ENCODE results near the gene GATD1.
A peak's percentile ranks its signal among the peaks of the same experiment; 100 is the strongest.
"Not testable (repeated sequence)": the region's sequence is repeated elsewhere in the genome, so short reads cannot be mapped to it uniquely, and the experiment has no call there.

GATD1 gene

DNA sequence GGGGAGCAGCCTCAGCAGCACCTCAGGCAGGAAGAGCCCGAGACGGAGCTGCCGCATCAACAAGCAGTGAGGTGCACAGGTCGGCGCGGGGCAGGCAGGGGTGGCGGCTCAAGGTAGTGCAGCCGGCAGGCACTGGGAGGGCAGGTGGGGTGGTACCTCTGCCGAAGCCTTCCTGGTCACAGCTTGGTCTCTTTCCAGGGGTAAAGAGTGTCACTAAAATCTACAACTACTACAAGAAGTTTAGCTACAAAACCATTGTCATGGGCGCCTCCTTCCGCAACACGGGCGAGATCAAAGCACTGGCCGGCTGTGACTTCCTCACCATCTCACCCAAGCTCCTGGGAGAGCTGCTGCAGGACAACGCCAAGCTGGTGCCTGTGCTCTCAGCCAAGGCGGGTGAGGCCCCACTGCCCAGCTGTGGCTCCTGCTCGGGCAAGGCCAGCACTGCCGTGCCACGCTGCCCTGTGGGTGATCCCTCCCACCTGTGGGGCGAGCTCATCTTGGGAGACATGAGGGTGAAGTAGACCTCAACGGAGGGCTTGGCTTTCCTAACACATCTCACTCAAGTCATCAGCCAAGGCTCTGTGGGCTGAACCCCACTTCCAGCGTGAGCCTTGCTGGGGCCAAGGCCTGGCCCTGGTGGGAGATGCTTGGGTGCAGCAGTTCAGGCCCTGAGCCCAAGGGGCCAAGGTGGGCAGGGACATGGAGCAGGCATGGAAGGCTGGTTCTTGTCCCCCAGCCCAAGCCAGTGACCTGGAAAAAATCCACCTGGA lies 13.6 kb downstream of the GATD1 start:
- no peak for DNase-seq (ENCODE audit: low read depth)

DNA sequence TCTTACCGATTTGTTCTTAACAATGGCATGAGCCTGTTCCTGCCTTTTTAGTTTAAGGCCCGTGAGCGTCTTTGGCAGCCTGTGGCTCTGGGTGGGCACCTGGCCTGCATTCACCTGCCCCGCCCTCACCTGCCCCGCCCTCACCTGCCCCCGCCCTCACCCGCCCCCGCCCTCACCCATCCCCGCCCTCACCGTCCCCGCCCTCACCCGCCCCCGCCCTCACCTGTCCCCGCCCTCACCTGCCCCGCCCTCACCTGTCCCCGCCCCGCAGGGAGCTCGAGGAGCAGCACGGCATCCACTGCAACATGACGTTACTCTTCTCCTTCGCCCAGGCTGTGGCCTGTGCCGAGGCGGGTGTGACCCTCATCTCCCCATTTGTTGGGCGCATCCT lies 14.2 kb downstream of the GATD1 start:
- no peak for DNase-seq (ENCODE audit: low read depth)

DNA sequence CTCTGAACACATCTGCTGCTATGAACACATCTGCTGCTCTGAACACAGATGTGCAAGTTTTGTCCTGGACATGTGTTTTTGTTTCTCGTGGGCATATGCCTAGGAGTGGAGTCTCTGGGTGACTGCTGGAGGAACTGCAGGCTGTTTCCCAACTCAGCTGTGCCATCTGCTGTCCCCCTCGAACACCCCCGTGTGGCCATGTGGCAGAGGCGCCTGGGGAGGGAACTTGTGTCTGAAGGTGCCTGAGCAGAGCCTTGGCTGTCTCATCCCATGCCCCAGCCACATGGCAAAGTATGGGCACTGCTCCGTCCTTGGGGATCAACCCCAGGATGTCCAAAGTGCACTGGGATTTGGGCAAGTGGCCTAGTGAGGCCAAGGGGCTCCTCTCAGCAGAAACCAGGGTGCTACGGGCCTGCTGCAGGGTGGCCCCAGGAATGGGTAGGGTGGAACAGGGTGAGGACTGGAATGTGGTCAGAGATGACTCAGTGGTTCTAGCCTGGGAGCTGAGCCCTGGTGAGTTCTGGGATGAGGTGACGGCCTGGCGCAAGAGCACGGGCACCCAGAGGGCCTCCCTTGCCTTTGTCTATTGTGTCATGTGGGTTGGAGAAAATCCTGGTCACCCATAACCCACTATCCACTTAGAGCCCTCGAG lies 14.7 kb downstream of the GATD1 start:
- no peak for DNase-seq (ENCODE audit: low read depth)

DNA sequence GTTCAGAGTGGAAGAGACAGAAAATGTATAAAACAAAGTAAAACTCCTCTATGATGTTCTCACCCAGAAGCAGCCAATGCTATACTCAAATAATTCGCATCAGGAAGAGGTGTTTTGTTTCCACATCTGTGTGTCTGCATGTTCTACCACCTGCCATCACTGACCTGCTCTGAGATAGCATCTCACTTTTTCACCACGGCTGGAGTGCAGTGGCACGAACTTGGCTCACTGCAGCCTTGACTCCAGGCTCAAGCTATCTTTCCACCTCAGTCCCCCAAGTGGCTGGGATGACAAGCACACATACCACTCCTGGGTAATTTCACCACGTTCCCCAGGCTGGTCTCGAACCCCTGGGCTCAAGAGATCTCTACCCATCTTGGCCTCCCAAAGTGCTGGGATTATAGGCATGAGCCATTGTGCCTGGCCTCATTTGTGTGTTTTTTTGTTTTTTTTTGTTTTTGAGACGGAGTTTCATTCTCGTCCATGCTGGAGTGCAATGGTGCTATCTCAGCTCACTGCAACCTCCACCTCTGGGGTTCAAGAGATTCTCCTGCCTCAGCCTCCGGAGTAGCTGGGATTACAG lies 15.7 kb downstream of the GATD1 start:
- no peak for DNase-seq (ENCODE audit: low read depth)

DNA sequence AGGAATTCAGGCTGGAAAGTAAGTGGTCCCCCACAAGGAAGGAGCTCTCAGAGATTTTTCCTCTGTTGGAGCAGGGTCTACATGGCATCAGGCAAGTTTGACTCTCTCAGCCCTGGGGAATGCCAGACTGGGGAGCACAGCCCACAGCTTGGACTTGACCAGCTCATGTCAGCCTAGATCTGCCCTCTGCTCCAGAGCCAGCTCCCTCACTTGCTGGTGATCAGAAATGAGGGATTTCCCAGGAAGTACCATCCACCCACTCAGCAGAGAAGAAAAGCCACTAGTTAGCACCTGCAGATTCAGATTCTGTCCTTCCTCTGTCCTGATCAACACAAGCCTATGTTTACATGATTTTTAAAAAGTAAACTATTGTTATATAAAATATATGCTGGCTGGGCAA lies 17.1 kb downstream of the GATD1 start:
- DNase-seq (ENCODE audit: low read depth) = no peak

DNA sequence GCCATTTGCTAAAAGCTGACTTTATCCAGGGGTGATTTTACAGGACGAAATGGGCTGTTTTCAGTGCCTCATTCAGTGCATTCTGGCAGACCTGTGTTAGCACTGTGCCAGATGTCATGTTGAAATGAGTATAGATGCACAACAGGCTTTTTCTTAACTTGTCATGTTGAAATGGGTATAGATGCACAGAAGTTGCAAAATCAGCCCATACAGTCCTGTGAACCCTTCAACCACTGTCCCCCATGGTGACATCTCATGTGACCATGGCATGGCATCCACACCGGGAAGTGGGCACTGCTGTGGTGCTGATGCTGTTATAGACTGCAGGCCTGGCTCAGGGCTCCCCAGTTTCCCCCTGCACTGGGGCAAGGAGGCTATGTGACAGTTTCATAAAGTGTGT lies 27.6 kb downstream of the GATD1 start:
- DNase-seq (ENCODE audit: low read depth) = no peak

DNA sequence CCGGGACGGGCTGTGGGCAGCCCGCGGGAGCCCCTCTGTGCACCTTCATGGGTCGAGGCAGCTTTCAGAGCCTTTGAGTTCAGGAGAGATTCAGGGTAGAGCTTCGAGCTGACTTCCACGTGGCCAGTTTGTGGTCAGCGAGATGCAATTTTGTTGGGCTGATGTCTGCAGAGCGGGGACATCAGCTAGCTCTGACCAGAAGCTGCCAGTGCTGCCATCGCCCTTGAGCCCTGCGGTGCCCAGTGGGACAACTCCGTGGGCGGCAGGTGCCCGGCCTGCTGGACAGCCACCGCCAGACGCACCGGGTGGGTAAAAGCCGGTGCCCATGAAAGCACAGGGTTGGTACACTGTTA lies 29.3 kb downstream of the GATD1 start:
- no peak for DNase-seq (ENCODE audit: low read depth)

DNA sequence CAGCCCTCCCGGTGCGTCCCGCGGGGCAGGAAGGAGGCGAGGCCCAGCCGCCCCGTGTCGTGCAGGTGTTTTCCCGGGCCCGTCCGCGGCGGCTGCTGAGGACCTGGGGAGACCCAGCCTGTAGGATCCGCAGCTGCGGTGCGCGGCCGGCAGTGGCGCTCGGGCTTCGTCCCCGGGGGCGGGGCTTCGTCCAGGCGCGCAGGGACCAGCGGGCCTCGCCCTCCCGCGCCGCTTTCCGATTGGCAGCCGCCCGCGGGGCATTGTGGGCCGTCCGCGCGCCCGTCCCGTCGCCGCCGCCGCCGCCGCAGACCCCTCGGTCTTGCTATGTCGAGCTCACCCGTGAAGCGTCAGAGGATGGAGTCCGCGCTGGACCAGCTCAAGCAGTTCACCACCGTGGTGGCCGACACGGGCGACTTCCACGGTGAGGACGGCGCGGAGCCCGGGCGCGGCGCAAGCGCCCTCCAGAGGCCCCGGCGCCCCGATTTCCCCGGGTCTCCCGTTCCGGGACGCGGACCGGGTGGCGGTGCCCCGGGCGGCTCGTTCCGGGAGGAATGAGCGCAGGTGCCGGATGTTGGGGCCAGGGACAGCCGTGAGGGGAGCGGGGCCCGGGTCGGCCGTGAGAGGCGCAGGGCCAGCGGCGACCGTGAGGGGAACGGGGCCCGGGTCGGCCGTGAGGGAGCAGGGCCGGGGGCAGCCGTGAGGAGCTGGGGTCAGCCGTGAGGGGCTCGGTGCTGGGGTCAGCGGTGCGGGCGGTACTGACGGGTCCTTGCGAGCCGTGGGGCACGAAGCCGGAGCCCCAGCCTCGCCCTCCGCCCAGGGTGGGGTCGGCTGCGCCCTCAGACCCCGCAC lies 29.9 kb downstream of the GATD1 start, which contains the start of gene TALDO1:
TALDO1 (plus strand) TSS at position 307 of the 849 bp plus-strand sequence; CDS start at position 325, 18 bp downstream.
- peak; percentile 60 for DNase-seq (ENCODE audit: low read depth)

DNA sequence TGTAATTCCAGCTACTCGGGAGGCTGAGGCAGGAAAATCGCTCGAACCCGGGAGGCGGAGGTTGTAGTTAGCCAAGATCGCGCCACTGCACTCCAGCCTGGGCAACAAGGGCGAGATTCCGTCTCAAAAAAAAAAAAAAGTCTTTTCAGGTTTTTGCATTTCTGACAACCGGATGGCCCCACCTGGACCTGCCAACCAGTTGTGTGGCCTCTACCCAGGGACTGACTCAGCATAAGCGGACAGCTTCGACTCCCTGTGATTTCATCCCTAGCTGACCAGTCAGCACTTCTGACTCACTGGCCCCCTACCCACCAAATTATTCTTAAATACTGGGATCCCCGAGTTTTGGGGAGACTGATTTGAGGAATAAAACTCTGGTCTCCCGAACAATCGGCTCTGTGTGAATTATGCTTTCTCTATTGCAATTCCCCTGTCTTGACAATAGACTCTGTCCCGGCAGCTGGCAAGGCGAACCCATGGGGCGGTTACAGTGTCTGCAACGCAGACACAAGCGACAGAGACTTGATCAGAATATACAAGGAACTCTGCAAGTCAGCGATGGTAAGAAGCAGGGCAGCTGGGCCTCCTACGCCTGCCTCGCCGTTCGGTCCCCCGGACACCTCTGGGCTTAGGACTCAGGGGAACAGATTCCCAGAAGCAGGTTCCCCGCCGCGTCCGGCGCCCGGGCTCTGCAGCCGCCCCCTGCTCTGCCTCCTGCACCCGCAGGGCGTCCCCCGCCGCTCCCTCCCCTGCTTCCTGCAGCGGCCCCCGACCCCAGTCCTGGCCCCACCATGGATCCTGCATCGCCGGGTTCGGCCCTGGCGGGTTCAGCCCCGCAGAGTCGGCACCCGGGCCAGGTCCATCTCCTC lies 30.8 kb downstream of the GATD1 start:
- DNase-seq (ENCODE audit: low read depth) = no peak

DNA sequence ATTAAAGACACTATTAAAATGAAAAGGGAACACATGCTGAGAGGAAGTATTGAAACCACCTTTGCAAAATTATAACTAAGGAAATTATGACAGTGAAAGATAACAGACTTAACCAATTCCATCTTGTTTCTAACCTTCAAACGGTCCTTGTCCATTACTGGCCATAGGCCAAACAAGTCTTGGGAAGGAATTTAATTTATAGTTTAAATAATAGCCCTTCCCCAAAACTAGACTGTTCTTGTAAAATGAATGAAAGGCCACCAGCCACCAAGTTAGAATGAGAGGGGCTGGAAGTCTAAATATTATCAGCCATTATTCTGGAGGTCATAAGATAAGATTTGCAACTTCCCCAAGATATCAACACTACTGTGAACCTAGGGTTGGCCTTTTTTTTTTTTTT lies 31.9 kb downstream of the GATD1 start:
- no peak for DNase-seq (ENCODE audit: low read depth)

DNA sequence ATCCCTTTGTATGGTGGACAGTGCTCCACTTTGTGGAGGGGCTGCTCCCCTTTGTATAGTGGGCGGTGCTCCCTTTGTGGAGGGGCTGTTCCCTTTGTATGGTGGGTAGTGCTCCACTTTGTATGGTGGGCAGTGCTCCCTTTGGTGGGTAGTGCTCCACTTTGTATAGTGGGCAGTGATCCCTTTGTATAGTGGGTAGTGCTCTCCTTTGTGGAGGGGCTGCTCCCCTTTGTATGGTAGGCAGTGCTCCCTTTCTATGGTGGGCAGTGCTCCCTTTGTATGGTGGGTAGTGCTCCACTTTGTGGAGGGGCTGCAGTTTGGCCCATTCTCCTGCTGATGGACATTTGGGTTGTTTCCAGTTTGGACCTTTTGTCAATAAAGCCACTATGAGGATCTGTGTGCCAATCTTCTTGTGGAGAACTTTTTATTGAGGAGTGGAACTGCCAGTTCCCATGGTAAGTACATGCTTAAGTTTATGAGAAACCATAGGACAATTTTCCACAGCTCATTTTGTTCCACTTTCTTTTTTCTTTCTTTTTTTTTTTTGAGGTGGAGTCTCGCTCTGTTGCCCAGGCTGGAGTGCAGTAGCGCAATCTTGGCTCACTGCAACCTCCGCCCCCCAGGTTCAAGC lies 34.6 kb downstream of the GATD1 start:
- no peak for DNase-seq (ENCODE audit: low read depth)

DNA sequence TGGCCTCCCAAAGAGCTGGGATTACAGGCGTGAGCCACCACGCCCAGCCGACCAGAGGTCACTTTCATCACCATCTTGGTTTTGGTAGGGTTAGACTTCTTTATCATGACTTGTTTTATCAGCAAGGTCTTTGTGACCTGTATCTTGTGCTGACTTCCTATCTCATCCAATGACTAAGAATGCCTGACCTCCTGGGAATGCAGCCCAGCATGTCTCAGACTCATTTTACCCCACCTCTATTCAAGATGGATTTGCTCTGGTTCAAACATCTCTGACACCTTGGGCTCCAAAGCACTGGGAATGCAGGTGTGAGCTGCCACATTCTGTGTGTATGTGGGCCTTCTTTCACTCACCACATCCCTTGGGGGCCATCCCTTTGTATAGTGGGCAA lies 35.1 kb downstream of the GATD1 start:
- no peak for DNase-seq (ENCODE audit: low read depth)

DNA sequence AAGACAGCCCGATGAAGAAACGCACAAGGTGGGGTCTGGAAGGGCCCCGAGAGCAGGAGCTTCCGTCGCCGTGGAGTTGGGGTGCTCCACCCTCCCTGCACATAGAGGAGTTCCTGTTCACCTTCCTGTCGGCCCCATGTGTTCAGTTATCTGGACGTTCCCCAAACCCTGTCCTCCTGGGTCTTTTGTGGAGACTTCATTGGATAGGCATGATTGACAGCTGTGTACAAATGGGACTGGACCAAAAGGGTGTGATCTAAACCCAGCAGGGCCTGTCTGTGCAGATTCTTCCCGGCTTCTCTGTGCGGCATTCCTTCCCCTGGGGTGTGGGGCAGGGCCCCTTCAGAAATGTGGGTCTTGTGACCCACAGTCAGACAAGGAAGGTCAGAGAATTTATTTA lies 39.4 kb downstream of the GATD1 start:
- not testable (repeated sequence) for DNase-seq (ENCODE audit: low read depth)

DNA sequence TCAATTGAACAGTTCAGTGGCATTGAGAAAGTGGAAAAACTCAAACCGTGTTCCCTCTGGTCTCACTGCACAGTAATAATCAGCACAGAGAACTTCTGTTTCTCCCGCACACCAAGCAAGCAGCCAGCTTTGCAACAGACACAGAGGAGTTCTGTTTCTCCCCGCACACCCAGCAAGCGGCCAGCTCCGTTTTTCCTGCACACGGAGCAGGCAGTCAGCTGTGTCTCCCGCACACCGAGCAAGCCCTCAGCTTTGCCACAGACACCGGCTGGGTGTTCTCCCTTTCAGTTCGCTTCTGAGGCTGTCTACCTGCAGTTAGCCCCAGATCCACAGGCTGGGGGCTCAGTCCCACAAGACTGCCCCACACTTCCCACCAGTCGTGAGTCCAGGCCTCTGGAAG lies 39.9 kb downstream of the GATD1 start:
- no peak for DNase-seq (ENCODE audit: low read depth)

DNA sequence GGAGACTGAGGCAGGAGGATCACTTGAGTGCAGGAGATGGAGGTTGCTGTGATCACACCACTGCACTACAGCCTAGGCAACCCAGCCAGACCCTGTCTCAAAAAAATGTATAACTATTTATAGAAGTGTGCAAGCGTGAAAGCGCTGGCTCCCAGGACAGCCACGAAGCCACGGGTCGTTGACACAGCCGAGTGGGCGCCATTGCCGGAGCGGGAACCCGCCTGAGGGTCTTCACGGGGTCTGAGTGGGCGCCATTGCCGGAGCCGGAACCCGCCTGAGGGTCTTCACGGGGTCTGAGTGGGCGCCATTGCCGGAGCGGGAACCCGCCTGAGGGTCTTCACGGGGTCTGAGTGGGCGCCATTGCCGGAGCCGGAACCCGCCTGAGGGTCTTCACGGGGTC lies 42.7 kb downstream of the GATD1 start:
- DNase-seq (ENCODE audit: low read depth) = not testable (repeated sequence)

DNA sequence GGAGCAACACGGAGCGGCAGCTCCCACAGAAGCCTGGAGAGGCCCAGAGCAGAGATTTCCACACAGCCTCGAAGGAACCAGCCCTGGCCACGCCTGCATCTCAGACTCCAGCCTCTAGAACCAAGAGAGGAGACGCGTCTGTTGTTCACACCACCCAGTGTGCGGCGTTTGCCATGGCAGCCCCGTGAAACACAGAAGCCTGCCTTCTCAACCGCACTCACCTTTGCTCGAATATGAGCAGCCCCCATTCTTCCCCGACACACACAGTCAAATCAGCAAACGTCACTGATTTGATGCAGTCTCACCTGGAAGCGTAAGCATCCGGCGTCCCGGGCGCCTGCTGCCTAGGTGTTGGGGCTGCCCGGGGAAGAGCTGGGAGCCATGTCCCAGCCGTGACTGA lies 44.2 kb downstream of the GATD1 start:
- DNase-seq (ENCODE audit: low read depth) = no peak

DNA sequence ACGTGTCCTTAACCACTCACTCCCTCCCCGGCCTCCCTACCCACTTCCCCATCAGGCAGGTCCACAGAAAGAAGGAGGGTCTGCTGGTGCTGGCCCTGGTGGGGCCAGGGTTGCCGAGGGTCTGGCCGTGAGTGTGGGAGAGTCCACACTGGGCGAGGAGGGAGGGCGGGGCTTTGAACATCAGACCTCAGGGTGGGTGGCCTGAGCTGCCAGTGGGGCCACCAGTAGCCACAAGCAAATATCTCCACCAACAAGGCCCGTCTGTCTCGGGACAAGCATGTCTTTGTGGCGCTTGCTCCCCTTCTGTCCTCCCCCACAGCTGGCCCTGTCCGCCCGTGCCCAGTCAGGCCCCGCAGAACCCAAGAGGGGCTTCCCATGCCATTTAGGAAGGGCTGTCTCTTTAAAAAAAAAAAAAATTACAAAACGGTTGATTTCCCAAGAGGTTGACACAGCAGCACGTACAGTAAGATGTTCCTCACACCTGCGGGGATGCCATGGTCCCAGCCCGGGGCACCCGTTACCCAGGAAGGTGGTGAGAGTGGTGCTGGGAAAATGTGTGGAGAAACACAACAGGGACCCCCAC lies 47.7 kb downstream of the GATD1 start:
- no peak for DNase-seq (ENCODE audit: low read depth)

DNA sequence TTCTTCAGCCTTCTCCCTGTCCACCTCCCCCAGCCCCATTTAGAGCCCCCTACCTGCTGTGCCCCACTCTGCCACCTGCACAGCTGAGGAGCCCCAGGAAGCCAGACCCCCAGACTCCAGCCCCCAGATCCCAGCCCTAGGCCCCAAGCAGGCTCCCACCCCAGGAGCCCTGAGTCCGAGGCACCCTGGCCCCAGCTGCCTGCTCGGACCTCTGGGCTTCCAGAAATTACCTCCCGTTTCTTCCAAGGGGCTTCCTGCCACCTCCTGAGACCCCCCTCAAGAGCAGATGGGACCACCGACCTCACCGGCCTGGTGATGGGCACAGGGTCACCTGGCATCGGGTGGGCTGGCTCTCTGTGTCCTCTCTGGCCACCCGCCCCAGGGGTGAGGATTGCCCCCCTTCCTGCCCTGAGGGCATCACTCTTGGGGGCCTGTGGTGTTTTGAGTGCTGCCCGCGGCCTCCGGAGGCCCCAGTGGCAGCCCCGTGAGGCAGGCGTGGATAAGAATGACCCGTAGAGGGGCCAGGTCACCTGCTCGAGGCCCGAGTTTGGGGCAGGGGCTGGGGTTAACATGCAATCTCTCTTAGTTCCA lies 48.3 kb downstream of the GATD1 start:
- DNase-seq (ENCODE audit: low read depth) = no peak

DNA sequence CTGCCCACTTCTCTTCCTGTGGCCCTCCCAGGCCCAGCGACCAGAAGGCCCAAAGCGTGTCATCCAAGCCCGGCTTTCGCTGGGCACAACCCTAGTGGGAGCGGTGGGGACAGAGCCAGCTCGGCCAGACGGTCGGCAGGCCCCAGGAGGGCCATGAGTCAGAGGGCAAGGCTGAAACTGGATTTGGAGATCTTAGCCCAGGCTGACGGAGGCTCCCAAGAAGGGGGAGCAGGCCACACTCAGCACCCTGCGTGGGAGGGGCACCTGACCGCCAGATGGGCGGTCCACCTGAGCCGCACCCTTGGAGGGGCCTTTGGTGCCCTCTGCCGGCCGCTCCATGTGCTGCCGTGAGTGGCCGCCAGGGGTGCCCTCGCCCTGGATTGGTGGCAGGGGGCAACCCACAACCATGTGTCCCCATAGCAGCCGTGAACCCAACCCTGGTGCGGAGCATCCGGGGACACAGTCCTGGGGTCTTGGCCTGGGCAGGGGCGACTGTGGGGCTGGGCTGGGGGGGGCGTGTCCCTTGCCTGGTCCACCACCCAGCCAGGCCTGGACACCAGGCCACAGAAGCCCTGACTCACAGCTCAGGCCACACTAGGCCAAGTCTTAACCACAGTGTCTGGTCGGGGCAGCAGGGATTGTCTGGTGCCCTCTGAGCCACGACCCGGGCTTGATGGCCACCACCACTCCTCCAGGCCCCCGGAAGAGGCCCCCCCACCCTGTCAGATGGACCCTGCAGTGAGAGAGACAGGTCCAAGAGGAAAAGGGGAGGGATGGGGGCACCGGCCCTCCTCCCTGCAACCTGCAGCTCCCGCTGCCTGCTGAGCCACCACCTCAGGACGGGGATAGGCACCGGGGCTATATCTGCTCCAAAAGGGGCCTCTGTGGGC lies 49.2 kb downstream of the GATD1 start:
- peak; percentile 63 for DNase-seq (ENCODE audit: low read depth)

Data from T follicular helper cell (primary cell).